ENCODE results near the gene TRIML1. TPM values are rescaled to one million over a fixed set of nuclear protein-coding genes. Genes with fewer than 3 reads are reported as not detected.

The TRIML1 gene, protein sequence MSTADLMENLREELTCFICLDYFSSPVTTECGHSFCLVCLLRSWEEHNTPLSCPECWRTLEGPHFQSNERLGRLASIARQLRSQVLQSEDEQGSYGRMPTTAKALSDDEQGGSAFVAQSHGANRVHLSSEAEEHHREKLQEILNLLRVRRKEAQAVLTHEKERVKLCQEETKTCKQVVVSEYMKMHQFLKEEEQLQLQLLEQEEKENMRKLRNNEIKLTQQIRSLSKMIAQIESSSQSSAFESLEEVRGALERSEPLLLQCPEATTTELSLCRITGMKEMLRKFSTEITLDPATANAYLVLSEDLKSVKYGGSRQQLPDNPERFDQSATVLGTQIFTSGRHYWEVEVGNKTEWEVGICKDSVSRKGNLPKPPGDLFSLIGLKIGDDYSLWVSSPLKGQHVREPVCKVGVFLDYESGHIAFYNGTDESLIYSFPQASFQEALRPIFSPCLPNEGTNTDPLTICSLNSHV
- total RNA-seq, result not detected

DNA sequence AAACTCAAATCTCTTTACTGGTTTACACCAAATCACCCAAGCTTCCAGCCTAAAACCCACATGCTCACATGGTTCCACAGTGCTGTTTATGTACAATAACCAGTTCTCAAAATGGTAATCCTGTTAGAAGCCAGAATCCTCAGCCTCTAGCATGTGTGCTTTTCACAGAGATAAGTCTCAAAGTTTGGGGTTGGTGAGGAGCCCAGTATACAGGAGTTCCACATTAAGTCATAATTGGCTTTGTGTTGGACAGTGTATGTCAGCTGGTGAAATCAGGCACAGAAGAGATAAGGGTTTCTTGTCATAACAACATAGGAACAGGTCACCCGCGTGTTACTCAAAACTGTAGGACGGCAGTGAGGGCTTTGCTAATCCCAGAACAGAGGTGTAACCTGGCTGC is at the start of gene TRIML1:
TSS of gene TRIML1 (plus strand) at position 301 of the 400 bp plus-strand sequence. CDS start 118 bp downstream, outside the sequence.
- TF ChIP-seq POLR2AphosphoS5 (IDR thresholded peaks at IDR 0.05), result no peak
- no peak for TF ChIP-seq POLR2A (IDR thresholded peaks at IDR 0.05)
- TF ChIP-seq, protein P1, sequence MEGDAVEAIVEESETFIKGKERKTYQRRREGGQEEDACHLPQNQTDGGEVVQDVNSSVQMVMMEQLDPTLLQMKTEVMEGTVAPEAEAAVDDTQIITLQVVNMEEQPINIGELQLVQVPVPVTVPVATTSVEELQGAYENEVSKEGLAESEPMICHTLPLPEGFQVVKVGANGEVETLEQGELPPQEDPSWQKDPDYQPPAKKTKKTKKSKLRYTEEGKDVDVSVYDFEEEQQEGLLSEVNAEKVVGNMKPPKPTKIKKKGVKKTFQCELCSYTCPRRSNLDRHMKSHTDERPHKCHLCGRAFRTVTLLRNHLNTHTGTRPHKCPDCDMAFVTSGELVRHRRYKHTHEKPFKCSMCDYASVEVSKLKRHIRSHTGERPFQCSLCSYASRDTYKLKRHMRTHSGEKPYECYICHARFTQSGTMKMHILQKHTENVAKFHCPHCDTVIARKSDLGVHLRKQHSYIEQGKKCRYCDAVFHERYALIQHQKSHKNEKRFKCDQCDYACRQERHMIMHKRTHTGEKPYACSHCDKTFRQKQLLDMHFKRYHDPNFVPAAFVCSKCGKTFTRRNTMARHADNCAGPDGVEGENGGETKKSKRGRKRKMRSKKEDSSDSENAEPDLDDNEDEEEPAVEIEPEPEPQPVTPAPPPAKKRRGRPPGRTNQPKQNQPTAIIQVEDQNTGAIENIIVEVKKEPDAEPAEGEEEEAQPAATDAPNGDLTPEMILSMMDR (IDR thresholded peaks at IDR 0.05), result no peak
- no peaks in the 10 kb centered on the region for H3K36me3 ChIP-seq
- intact Hi-C loops (cut with DNase I; ENCODE audit: low total_unique reads), result no loop called here
- H3K9me3 ChIP-seq, result no peaks in the 10 kb centered on the region
- H3K4me1 ChIP-seq, result no peaks in the 10 kb centered on the region
- H3K27me3 ChIP-seq, result no peaks in the 10 kb centered on the region
- no peak within 1 kb of the TSS for H3K27ac ChIP-seq
- H3K4me3 ChIP-seq, result no peak within 1 kb of the TSS
- no peak for DNase-seq (ENCODE audit: low spot score in 2 of 2)

DNA sequence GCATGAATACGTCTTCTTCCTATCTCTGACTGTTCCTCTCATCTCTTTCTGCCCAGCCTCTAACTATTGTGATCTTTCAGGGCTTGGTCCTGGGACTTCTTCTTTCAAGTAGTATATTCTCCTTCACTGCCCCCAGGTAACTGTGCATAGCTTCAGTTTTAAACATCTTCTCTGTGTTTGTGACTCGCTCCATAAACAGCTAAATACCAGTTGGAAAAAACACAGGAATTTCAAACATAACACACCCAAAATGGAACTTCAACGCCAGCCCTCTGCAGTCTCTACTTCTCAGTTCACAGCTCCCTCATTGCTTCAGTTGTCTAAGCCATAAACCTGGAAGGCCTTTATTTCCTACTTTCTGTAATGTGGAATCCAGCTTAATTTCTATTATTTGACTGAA is 46.4 kb upstream of the TRIML1 start:
- Histone ChIP-seq H3K27ac (no peak overlapping the region), H3K27me3 (no peaks in the 10 kb centered on the region), H3K4me1 (no peaks in the 10 kb centered on the region), H3K36me3 (no peaks in the 10 kb centered on the region), H3K4me3 (no peak overlapping the region), H3K9me3 (no peaks in the 10 kb centered on the region)
- no peak for DNase-seq (ENCODE audit: low spot score in 2 of 2)
- TF ChIP-seq POLR2AphosphoS5 (IDR thresholded peaks at IDR 0.05), result no peak
- no peak for TF ChIP-seq POLR2A (IDR thresholded peaks at IDR 0.05)
- TF ChIP-seq, protein P1 (IDR thresholded peaks at IDR 0.05), result no peak
- intact Hi-C loops (cut with DNase I; ENCODE audit: low total_unique reads), result no loop called here

DNA sequence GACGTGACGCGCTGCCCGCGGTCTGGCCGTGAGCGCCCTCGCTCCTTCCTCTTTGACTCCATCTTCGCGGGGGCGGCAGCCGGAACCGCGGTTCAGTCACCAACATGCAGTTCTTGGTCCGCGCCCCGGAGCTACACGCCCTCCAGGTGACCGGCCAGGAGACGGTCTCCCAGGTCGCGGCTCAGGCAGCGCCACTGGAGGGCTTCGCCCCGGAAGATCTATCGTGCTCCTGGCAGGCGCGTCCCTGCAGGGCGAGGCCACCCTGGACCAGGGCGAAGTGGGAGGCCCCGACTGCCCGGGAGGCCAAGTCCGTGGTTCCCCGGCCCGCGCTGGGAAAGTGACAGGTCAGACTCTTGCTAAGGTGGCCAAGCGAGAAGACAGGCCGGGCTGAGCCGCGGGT is 32.8 kb upstream of the TRIML1 start:
- no peak for DNase-seq (ENCODE audit: low spot score in 2 of 2)
- intact Hi-C loops (cut with DNase I; ENCODE audit: low total_unique reads), result no loop called here
- no peak for TF ChIP-seq POLR2A (IDR thresholded peaks at IDR 0.05)
- TF ChIP-seq, protein P1 (IDR thresholded peaks at IDR 0.05), result no peak
- no peak for TF ChIP-seq POLR2AphosphoS5 (IDR thresholded peaks at IDR 0.05)
- Histone ChIP-seq H3K27me3 (no peaks in the 10 kb centered on the region), H3K4me3 (no peak overlapping the region), H3K4me1 (no peaks in the 10 kb centered on the region), H3K9me3 (no peaks in the 10 kb centered on the region), H3K36me3 (no peaks in the 10 kb centered on the region), H3K27ac (no peak overlapping the region)

DNA sequence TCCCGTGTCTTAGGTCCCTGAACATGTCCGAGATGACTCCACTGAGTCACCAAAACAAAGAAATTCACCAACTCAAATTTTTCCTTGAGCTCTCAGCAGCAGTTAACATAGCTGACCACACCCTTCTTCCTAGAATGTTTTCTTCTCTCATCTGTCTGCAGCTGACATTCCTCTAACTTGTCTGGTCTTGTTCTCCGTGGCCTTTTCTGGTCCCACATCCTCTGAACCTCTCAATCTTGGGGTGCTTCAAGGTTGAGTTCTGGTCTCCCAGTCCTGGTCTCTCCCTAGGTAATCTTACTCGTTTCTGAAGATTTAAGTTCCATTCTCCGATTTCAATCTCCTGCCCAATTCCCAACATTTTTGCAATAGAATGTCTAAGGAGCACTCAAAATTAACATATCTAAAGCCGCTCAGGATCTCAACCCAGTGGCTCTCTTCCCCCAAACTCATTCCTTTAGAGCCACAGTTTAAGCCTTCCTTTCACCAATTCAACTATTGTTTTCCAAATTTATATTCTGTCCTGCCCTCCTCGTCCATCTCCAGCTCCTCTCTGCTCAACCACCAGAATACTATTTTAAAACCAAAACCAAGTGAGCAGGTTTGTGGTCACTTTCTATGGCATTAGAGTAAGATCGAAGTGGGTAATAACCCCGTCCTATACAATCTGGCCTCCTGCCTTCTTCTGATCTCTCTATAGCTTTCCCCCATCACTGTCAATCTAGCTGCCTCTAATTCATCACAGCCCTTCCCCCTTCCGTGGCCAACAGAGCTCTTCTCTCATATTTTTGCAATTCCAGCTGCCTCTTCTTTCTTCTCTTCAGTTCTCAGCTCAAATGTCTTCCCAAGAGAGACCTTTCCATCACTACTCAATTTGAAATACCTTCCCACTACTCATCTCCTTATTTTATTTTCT is 31.1 kb upstream of the TRIML1 start:
- Histone ChIP-seq H3K9me3 (no peaks in the 10 kb centered on the region), H3K36me3 (no peaks in the 10 kb centered on the region), H3K27ac (no peak overlapping the region), H3K4me1 (no peaks in the 10 kb centered on the region), H3K27me3 (no peaks in the 10 kb centered on the region), H3K4me3 (no peak overlapping the region)
- no peak for DNase-seq (ENCODE audit: low spot score in 2 of 2)
- intact Hi-C loops (cut with DNase I; ENCODE audit: low total_unique reads), result no loop called here
- TF ChIP-seq POLR2AphosphoS5 (IDR thresholded peaks at IDR 0.05), result no peak
- TF ChIP-seq POLR2A (IDR thresholded peaks at IDR 0.05), result no peak
- TF ChIP-seq, protein P1 (IDR thresholded peaks at IDR 0.05), result no peak
